Hepatocyte (in vitro differentiated cells): ENCODE data around the gene TPM4. TPM values are rescaled to one million over a fixed set of nuclear protein-coding genes. Genes with fewer than 3 reads are reported as not detected.
A peak's percentile ranks its signal among the peaks of the same experiment; 100 is the strongest.

ENCODE experiments used
- DNase-seq: peaks from one replicate; pipeline ENCODE4 v3.0.0-alpha.2; 2016; ENCODE audit warnings: low spot score
- H2AFZ ChIP-seq: fragments of 200-600 bp; sonication (generic); 2 replicates; pipeline ENCODE4 v1.6.0; 2016; ENCODE audit warnings: antibody characterized with exemption, mild to moderate bottlenecking
- H3K27ac ChIP-seq: fragments of 200-600 bp; sonication (generic); 2 replicates; pipeline ENCODE4 v1.5.1; 2016; ENCODE audit warnings: mild to moderate bottlenecking
- H3K27me3 ChIP-seq: fragments of 200-600 bp; sonication (generic); 2 replicates; pipeline ENCODE4 v1.6.1; 2016
- H3K36me3 ChIP-seq: fragments of 200-600 bp; sonication (generic); replicated peaks from 2 replicates; pipeline ENCODE4 v1.5.1; 2016; ENCODE audit warnings: low read depth; ENCODE audit not compliant: insufficient read depth
- H3K4me1 ChIP-seq: fragments of 200-600 bp; sonication (generic); 2 replicates; pipeline ENCODE4 v1.5.1; 2016; ENCODE audit warnings: mild to moderate bottlenecking, moderate library complexity; ENCODE audit not compliant: insufficient read depth
- H3K4me2 ChIP-seq: fragments of 200-600 bp; sonication (generic); 2 replicates; pipeline ENCODE4 v1.6.0; 2016
- H3K4me3 ChIP-seq: fragments of 200-600 bp; sonication (generic); 2 replicates; pipeline ENCODE4 v1.5.1; 2016; ENCODE audit warnings: mild to moderate bottlenecking
- H3K79me2 ChIP-seq: fragments of 200-600 bp; sonication (generic); 2 replicates; pipeline ENCODE4 v1.6.0; 2017; ENCODE audit warnings: mild to moderate bottlenecking
- H3K9me2 ChIP-seq: fragments of 200-600 bp; sonication (generic); replicated peaks from 2 replicates; pipeline ENCODE4 v1.6.0; 2017; ENCODE audit warnings: mild to moderate bottlenecking; ENCODE audit not compliant: insufficient read depth
- H3K9me3 ChIP-seq: fragments of 200-600 bp; sonication (generic); 2 replicates; pipeline ENCODE4 v1.5.1; 2016; ENCODE audit warnings: low read depth, mild to moderate bottlenecking
- H4K20me1 ChIP-seq: fragments of 200-600 bp; sonication (generic); 2 replicates; pipeline ENCODE4 v1.6.0; 2016; ENCODE audit warnings: mild to moderate bottlenecking; ENCODE audit not compliant: insufficient read depth, poor library complexity, severe bottlenecking
- CTCF ChIP-seq: fragments of 200-600 bp; sonication (generic); IDR thresholded peaks from 2 replicates; pipeline ENCODE4 v1.5.1; 2016; ENCODE audit warnings: antibody characterized with exemption, mild to moderate bottlenecking; ENCODE audit not compliant: poor library complexity
- EZH2 ChIP-seq: fragments of 200-600 bp; sonication (generic); IDR thresholded peaks from 2 replicates; pipeline ENCODE4 v1.6.1; 2016; ENCODE audit warnings: antibody characterized with exemption, mild to moderate bottlenecking, borderline replicate concordance
- EZH2phosphoT487 ChIP-seq: fragments of 200-600 bp; sonication (generic); IDR thresholded peaks from one replicate; pipeline ENCODE4 v1.6.1; 2018; ENCODE audit warnings: antibody characterized with exemption, mild to moderate bottlenecking, low read depth, moderate library complexity; ENCODE audit not compliant: unreplicated experiment, severe bottlenecking
- WGBS: methylation state at CpG from one replicate; pipeline ENCODE4 v1.1.6; 2016; ENCODE audit warnings: low lambda C conversion rate; ENCODE audit errors: missing lambda C conversion rate; 5-methylcytosine and 5-hydroxymethylcytosine counted together
- polyA plus RNA-seq: library from polyadenylated mRNA; unstranded; fragments of >200 nt; fragmentation: Nextera tagmentation; extraction: Ambion mirVana; gene quantifications from 2 replicates; pipeline ENCODE4 v1.2.1, GENCODE V29; 2016
- total RNA-seq: library from RNA; depleted of rRNA; stranded (reverse); fragments of >200 nt; gene quantifications from 2 replicates; pipeline ENCODE4 v1.2.3, GENCODE V29; 2014

The TPM4 gene
- total and polyA plus RNA-seq, 2 experiments from 2014 or later = 337 to 417 TPM

GRCh38 chr19:16095071-16095571, 18.8 kb downstream of the TPM4 start:
- Histone ChIP-seq H4K20me1 (no peaks in the 10 kb centered on the region), H3K4me3 (no peak overlapping the region), H3K9me2 (no peaks in the 10 kb centered on the region), H3K27ac (peak overlapping the region; percentile 84), H2AFZ (no peak overlapping the region), H3K4me2 (no peak overlapping the region), H3K4me1 (peaks cover 19% of the 10 kb centered on the region), H3K9me3 (no peaks in the 10 kb centered on the region), H3K79me2 (peaks cover 27% of the 10 kb centered on the region), H3K27me3 (no peaks in the 10 kb centered on the region), H3K36me3 (peaks cover 3% of the 10 kb centered on the region)
- 89% methylated on average over 13 of the region's 13 CpGs for WGBS
- TF ChIP-seq EZH2phosphoT487 (no peak), EZH2 (no peak), CTCF (no peak)
- no peak for DNase-seq

- Histone ChIP-seq H3K4me3 (no peak overlapping the region), H3K27me3 (no peaks in the 10 kb centered on the region), H4K20me1 (no peaks in the 10 kb centered on the region), H3K27ac (peak overlapping the region; percentile 57), H2AFZ (no peak overlapping the region), H3K36me3 (no peaks in the 10 kb centered on the region), H3K9me2 (no peaks in the 10 kb centered on the region), H3K4me2 (no peak overlapping the region), H3K4me1 (peaks cover 19% of the 10 kb centered on the region), H3K9me3 (no peaks in the 10 kb centered on the region), H3K79me2 (peaks cover 18% of the 10 kb centered on the region)
- TF ChIP-seq CTCF = no peak
- TF ChIP-seq EZH2phosphoT487 = no peak
- no peak for TF ChIP-seq EZH2
- no peak for DNase-seq
- WGBS = 83% methylated on average over 10 of the region's 10 CpGs
Observed at GRCh38 chr19:16096280-16096855, 20.1 kb downstream of the TPM4 start.

GRCh38 chr19:16098416-16098768, 22.1 kb downstream of the TPM4 start:
- Histone ChIP-seq H4K20me1 (no peaks in the 10 kb centered on the region), H2AFZ (no peak overlapping the region), H3K9me2 (no peaks in the 10 kb centered on the region), H3K27ac (peak overlapping the region; percentile 82), H3K4me3 (no peak overlapping the region), H3K27me3 (no peaks in the 10 kb centered on the region), H3K79me2 (peaks cover 10% of the 10 kb centered on the region), H3K9me3 (no peaks in the 10 kb centered on the region), H3K4me2 (no peak overlapping the region), H3K36me3 (no peaks in the 10 kb centered on the region), H3K4me1 (peaks cover 26% of the 10 kb centered on the region)
- WGBS = 74% methylated on average over 6 of the region's 6 CpGs
- no peak for DNase-seq
- TF ChIP-seq CTCF (no peak), EZH2phosphoT487 (no peak), EZH2 (no peak)
